ENCODE data around the gene C17orf100. TPM values are rescaled to one million over a fixed set of nuclear protein-coding genes. Genes with fewer than 3 reads are reported as not detected.

Gene C17orf100
- total and polyA plus RNA-seq, 9 of the 15 experiments (the other 6 are each of a cell fraction or from before 2014, with no cell fraction given): 0.04 to 1.7 (median 0.43) TPM

- TF ChIP-seq MNT (conservative IDR thresholded peaks at IDR 0.05): peak; percentile 57 to 68; a peak in 3 of 4 replicates
- no peak for TF ChIP-seq ILF3 (IDR thresholded peaks at IDR 0.05; ENCODE audit: borderline replicate concordance)
- TF ChIP-seq SNIP1 (IDR thresholded peaks at IDR 0.05; ENCODE audit: low read depth): no peak
- 0 out of 2 replicates have a peak, but pooled peaks have one; percentile 64 for TF ChIP-seq NKRF (IDR thresholded peaks at IDR 0.05; ENCODE audit: borderline replicate concordance)
- no peak for TF ChIP-seq ZBTB2 (IDR thresholded peaks at IDR 0.05)
- no peak for TF ChIP-seq TBL1XR1 (IDR thresholded peaks at IDR 0.05; ENCODE audit: low read length in 2 of 2)
- TF ChIP-seq USF1 (CRISPR knock-in tag; IDR thresholded peaks at IDR 0.05): no peak
- no peak for TF ChIP-seq EHMT2 (IDR thresholded peaks at IDR 0.05)
- TF ChIP-seq GABPB1 (CRISPR knock-in tag; IDR thresholded peaks at IDR 0.05): peak; percentile 79
- no peak for TF ChIP-seq CHD1 (IDR thresholded peaks at IDR 0.05; ENCODE audit: low read length)
- no peak for TF ChIP-seq STAT6 (CRISPR knock-in tag; IDR thresholded peaks at IDR 0.05)
- no peak for TF ChIP-seq PRMT5 (CRISPR knock-in tag; IDR thresholded peaks at IDR 0.05)
- TF ChIP-seq CBX1 (IDR thresholded peaks at IDR 0.05; ENCODE audit: low read depth): no peak
- TF ChIP-seq PKNOX1 (IDR thresholded peaks at IDR 0.05): peak; percentile 51
- TF ChIP-seq ZSCAN32 (CRISPR knock-in tag; IDR thresholded peaks at IDR 0.05): no peak
- TF ChIP-seq MBD2 (IDR thresholded peaks at IDR 0.05; ENCODE audit: borderline replicate concordance, low read depth): no peak
- peak in 1 of 2 experiments; percentile 76; a peak in 1 of 4 replicates for TF ChIP-seq SIN3A (IDR thresholded peaks at IDR 0.05; ENCODE audit: borderline replicate concordance in 2 of 2, control insufficient read depth in 1 of 2, low read depth in 2 of 2, low read length in 2 of 2)
- no peak for TF ChIP-seq COPS2 (conservative IDR thresholded peaks at IDR 0.05)
- TF ChIP-seq HDAC1 (IDR thresholded peaks at IDR 0.05): peak in 1 of 2 experiments; percentile 58; a peak in 1 of 4 replicates
These were observed at the start of gene C17orf100, which contains the start of gene MED31 (continued) for GRCh38 chr17:6651354-6651918.

Data from K562 (cell line).